OCI-LY3 (cell line): Measurements from ENCODE around the gene SLC15A1.

Experiments used
- EZH2phosphoT487 ChIP-seq: fragments of 200-600 bp; shearing (Covaris generic); IDR thresholded peaks from 2 replicates; pipeline ENCODE4 v1.6.1; 2018; ENCODE audit warnings: antibody characterized with exemption, mixed run types, low read depth
- TF ChIP-seq, protein P1 (sequence below): fragments of 200-600, 300-600 bp; sonication (generic); IDR thresholded peaks from 2 replicates; pipeline ENCODE4 v1.5.1; 2014; ENCODE audit warnings: antibody characterized with exemption, low read length, low read depth

DNA sequence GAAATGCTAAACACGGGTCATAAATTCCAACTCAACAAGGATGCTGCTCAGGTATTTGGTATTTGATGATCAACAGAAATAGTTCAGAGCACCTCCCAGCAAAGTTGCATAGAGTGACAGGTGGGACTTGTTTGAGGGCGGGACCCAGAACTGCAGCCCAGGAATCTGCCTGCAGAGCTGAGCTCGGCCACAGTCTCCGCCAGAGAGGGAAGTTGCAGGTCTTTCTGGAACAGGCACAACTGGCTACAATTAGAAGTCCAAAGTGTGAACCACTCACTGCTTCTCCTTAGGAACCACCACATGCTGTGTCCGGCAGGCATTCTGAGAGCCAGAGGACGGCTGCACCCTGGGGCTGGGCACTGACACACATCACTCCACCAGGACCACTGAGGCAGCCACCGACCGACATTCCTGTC, 1.1 kb downstream of the SLC15A1 start:
- TF ChIP-seq, protein P1, sequence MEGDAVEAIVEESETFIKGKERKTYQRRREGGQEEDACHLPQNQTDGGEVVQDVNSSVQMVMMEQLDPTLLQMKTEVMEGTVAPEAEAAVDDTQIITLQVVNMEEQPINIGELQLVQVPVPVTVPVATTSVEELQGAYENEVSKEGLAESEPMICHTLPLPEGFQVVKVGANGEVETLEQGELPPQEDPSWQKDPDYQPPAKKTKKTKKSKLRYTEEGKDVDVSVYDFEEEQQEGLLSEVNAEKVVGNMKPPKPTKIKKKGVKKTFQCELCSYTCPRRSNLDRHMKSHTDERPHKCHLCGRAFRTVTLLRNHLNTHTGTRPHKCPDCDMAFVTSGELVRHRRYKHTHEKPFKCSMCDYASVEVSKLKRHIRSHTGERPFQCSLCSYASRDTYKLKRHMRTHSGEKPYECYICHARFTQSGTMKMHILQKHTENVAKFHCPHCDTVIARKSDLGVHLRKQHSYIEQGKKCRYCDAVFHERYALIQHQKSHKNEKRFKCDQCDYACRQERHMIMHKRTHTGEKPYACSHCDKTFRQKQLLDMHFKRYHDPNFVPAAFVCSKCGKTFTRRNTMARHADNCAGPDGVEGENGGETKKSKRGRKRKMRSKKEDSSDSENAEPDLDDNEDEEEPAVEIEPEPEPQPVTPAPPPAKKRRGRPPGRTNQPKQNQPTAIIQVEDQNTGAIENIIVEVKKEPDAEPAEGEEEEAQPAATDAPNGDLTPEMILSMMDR = no peak
- no peak for TF ChIP-seq EZH2phosphoT487
